ENCODE measurements around the gene PBX4.

DNA sequence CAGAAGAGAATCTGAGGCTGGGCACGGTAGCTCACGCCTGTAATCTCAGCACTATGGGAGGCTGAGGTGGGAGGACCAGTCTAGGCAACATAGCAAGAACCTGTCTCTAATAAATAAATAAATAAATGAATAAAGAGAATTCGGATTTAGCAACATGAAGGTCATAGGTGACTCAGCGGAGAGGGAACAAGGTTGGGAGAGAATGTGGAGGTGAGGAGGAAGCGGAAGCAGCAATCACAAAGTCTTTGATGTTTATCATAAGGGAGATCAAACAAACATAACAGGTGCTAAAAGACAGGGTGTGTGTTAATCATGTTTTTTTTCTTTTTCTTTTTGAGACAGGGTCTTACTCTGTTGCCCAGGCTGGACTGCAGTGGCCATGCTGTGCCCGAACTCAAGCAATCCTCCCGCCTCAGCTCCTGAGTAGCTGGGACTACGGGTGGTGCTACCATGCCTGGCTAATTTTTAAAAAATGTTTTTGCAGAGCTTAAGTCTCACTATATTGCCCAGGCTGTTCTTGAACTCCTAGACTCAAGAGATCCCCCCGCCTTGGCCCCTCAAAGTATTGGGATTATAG lies 16.3 kb downstream of the PBX4 start:
- TF ChIP-seq, protein P1, sequence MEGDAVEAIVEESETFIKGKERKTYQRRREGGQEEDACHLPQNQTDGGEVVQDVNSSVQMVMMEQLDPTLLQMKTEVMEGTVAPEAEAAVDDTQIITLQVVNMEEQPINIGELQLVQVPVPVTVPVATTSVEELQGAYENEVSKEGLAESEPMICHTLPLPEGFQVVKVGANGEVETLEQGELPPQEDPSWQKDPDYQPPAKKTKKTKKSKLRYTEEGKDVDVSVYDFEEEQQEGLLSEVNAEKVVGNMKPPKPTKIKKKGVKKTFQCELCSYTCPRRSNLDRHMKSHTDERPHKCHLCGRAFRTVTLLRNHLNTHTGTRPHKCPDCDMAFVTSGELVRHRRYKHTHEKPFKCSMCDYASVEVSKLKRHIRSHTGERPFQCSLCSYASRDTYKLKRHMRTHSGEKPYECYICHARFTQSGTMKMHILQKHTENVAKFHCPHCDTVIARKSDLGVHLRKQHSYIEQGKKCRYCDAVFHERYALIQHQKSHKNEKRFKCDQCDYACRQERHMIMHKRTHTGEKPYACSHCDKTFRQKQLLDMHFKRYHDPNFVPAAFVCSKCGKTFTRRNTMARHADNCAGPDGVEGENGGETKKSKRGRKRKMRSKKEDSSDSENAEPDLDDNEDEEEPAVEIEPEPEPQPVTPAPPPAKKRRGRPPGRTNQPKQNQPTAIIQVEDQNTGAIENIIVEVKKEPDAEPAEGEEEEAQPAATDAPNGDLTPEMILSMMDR (IDR thresholded peaks at IDR 0.05) = no peak
- no peak for TF ChIP-seq POLR2A (IDR thresholded peaks at IDR 0.05)
